Effector CD8-positive, alpha-beta T cell (primary cell): ENCODE measurements around the gene TEX51.

Experiments used
- DNase-seq: peaks from one replicate; lab custom pipeline; 2025; lab: John Stamatoyannopoulos, UW

The TEX51 gene

DNA sequence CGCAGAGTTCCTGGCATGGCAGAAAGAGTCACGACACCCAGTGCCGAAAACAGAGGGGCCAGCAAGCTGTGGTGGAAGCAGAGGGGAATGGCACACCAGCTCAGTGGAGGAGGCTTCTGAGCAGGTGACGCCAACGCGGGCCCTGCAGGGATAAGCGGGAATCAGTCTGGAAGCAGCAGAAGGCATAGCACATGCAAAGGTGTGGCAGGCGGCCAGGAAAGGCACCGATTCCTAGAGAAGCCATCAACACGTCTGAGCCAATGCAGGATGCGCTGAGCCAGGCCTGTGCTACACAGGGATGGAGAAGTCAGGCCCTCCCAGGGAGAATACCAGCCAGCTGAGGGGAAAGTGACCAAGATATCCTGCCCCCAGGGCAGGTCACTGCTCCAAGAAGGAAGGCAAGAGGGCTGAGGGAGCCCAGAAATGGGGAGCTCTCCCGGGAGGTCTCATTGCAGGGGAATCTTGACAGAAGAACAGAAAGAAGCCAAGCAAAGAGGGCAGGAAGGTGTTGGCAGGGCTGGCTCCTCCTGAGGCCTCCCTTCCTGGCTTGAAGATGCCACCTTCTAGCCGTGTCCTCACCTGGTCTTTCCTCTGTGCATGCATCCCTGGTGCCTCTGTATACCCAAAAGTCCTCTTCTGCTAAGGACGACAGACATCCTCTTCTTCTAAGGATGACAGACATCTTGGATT lies 16.3 kb downstream of the TEX51 start:
- DNase-seq: no peak

DNA sequence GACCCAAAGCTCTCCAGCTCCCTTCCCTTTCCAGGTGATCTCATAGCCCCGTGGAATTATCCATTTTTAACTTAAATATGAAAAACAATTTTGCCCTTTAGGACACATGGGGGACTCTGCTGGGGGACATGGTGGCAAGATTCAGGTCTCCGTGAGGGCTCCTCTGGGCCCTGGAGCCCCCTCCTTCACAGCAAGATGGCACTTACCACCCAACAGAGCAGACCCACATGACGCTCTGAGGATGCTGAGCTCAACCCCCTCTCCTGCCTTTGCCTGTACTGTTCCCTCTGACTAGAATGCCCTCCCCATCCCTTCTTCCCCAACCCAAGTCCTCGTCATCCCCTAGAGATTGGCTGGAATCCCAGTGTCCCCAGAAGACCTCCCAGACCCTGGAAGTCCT lies 17.2 kb downstream of the TEX51 start:
- DNase-seq: no peak

DNA sequence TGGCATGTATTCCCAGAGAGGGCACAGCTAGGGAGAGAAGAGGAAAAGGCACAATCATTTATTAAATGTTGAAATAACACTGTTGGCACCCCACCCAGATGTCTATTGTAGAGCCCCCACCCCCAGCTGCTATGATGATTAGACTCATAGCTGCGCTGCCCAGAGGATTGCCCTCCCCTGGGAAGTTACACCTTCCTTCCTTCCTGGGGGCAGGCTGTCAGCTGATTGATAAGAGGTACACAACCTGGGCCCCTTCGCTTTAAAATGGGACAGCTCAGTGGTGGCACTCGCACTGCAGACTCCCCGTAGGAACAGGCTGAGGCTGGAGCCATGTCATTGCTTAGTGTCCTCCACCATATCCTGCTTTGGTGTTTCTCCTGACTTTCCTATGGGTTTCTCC lies 18.1 kb downstream of the TEX51 start:
- no peak for DNase-seq

DNA sequence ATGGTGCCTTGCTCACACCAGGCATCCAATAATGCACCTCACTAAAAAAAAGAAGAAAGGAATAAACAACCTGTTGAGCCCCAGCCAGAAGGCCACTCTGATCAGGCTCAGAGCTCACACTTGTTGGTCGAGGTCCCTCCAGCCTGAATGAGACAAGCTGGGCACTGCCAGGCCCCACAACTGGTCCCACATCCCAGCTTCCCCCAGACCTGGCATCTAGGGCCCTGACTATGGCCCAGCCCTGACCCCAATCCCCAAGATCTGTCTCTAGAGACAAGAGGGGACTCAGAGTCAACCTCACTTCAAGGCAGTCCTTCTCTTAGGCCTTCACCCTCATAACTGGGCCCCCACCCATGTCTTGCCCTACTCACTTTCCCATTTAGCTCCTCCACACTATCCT lies 22.4 kb downstream of the TEX51 start:
- no peak for DNase-seq

DNA sequence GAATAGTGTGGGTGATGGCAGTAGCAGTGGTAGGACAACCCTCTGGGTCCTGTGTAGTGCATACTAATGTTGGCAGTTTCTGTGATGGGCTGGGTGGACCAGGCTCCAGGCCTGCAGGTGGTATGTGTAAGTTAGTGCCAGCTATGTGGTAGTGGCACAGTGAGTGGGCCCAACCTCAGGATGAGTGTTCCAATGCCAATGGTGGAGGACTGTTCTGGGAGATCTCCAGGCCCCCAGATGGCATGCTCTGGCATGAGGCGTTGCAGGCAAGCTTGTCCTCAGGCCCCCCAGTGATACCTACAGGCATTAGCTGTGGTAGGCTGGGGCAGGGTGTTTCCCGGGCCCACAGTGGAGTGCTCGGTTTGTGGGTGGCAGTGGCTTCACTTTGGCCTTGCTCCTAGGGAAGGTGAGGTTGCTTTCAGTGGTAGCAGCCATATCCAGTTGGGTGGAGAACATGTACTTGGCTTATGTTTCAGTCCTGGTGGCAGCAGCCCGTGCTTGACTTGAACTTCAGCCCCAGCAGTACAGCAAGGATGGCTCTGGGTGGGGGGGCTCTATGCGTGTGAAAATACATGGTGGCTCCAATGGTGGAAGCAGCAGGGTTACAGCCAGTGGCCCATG lies 32.4 kb downstream of the TEX51 start:
- no peak for DNase-seq

DNA sequence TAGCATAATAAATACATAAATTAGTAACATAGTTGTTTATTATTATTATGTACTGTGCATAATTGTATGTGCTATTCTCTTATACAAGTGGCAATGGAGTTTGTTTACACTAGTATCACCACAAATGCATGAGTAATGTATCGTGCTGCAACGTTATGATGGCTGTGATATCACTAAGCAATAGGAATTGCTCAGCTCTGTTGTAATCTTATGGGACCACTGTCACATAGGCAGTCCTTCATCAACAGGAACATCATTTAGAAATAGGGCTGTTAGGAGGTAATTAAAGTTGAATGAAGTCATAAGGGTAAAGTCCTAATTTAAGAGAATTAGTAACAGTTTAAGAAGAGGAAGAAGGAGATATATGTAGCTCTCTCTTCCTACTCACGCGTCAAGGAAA lies 33.8 kb downstream of the TEX51 start:
- DNase-seq: no peak

DNA sequence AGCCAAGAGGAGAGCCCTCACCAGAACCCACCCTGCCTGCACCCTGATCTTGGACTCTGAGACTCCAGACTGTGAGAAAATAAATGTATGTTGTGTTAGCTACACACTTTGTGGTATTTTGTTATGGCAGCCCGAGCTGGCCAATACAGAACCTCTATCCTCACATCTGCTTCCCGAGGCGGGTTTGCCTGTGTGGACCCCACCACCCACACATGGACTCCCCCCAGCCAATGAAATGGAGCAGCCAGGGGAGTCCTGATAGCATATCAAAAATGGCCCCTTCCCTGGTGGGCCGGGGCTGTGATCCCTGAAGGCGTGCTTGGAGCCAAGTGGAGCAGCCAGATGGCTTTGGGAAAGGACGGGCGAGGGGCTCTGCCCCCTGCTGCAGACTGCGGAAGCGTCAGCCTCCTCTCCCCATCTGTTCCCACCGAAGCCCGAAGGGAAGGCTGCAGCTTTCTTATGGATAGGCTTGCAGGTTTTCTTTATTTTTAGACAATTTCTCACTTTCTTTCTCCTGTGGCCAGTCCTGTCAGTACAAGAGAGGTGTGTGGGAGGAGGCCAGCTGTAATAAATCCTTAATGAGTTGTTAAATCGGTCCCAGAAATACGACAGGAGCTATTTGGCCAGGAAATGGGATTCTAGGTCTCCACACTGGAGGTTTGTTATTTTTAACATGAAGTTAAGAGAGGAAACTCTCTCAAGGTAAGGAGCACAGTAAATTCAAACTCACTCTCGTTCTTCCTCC lies 34.4 kb downstream of the TEX51 start:
- no peak for DNase-seq

DNA sequence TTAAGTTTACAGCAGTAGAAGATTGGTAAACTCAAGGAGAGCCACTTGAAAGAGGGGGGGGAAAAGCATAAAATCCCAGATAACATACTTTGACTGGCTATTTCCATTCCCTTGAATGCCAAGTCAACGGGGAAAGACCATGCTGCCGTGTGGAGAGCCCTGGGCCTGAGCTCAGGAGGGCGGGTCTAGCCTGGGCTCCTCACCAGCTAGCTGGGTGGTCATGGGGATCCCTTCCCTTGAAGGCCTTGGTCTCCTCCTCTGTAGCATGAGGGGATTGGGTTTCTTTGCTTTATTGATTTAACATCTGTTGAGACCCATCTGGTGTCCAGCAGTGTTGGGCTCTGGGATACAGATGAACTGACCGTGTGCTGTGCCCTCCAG lies 35.0 kb downstream of the TEX51 start:
- no peak for DNase-seq

DNA sequence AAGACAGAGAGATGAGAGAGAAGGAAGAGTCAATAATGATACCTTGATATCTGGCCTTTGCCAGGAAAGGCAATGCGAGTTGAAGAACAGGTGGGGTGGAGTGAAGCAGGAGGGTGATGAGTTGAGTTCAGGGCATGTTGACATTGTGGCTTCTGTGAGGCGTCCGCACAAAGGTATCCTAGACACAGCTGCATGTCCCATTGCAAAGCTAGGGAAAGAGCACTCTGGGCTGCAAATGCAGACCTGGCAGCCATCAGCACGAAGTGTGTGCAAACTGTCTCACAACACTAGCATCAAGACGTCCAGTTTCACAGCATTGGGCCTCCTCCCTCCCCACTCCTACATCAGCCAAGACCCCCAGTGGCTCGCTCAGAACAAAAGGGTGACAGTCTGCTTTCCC lies 36.1 kb downstream of the TEX51 start:
- DNase-seq: no peak

DNA sequence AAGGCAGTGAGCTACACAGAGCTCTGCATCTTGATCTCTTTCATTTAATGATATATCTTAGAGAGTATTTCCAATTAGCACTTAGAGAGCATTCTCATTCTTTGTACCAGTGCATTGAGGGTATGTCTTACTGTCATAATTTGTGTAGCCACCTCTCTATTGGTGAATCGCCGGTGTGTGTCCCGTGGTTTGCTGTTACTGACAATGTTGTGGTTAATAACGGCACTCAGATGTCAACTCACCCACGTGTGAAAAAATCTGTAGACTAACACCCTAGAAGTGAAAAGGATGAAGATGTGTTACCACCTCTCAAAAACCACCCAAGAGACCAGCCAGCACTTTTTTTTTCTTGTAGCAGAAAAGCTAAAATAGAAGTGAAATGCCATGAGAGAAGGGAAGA lies 37.1 kb downstream of the TEX51 start:
- no peak for DNase-seq

DNA sequence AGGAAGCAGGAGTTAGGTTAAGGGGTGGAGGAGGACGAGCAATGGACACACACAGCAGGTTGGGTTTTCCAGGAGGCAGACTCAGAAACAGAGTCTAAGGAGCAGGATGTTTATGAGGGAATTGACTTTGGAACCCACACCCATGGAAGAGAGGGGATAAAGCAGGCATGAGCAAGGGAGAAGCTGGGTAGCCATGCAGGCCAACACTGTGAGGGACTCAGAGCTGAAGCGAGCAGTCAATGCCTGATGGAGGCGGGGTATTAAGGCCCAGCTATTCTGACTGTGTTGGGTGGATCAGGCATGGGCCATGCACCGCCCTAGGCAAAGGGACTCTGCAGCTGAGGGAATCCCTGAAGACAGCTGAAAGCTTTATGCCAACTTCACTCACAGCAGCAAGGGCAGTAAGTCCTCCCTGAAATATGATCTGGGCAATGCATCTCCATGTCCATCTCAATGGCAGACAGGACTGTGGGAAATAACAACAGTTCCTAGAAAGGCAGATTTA lies 37.6 kb downstream of the TEX51 start:
- DNase-seq: no peak

DNA sequence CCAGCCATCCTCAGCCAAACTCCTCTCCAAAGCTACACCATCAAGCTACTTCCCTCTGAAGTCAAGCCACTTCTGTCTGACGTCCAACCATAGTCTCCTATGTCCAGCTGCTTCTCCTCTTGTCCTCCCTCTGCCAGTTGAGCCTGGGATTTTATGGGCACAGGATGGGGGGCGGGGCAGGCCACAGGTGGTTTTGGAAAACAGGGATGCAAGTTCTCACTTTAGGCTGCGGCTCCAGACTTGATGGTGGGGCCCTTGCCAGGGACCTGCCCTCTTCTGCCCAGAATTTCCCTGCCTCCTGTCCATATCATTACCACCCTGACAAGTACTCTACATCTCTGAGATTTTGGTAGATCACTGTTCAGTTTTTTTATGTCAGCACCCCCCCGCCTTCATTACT lies 41.6 kb downstream of the TEX51 start:
- no peak for DNase-seq

DNA sequence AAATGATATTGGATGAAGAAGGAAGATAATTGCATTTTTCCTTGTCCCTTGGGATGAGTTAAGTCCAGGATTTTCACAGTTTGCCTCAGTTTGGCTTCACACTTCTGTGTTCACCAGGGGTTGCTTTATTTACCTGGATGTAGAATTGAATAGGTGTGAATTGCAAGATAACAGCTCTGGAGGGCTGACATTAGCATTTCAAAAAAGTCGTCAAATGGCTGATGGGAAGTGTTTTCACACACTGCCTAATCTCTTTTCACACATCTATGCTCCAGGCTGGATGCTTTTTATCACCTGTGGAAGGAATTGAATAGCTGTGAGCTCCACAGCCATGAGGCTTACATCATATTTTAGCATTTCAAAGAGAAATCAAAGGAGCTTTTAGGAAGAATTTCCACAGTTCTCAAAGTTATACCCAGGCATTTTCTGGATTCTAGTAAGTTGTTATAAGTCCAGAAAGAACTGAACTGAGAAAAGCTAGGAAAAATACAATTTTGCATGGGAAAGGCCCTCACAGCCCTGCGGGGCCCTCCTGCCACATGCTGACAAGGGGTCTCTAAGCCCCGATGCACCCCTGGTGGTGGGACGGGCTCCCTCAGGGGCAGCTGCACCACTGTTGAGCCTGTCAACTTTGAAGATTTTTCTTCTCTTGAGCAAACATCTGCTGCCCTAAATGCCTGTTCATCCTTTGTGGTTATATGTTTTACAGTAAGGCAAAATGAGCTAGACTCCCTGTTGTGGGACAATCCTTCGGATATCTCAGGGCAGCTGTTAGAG lies 43.9 kb downstream of the TEX51 start:
- DNase-seq: no peak

DNA sequence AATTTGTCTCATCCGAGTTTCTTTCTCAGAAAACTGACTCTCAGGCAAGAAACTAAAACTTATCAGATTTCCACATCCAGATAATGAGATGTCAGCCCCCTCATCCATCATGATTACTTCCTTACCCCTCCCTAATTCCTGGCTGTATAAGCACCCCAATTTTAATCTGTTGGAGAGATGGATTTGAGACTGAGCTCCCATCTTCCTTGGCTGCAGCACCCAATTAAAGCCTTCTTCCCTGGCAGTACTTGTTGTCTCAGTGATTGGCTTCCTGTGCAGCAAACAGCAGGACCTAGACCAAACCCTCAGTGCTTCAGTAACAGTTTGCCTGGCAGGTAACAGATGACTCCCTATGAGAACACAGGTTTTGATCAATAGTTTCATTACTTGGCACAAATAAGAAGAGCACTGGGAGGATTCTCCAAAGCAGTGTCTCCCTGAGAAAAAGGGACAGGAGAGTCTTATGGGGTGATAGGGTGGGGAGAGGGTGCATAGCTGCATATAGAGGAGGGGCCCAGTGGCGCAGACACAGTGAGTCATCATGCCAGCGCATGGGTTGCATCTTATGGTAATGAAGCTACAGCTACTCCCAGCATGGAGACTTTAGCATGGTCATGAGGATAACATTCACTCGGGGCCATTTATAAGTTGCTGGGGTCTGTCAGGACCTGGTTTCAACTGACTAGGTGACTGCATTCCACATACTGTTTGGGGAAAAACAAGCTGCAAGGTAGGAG lies 45.1 kb downstream of the TEX51 start:
- DNase-seq: no peak

DNA sequence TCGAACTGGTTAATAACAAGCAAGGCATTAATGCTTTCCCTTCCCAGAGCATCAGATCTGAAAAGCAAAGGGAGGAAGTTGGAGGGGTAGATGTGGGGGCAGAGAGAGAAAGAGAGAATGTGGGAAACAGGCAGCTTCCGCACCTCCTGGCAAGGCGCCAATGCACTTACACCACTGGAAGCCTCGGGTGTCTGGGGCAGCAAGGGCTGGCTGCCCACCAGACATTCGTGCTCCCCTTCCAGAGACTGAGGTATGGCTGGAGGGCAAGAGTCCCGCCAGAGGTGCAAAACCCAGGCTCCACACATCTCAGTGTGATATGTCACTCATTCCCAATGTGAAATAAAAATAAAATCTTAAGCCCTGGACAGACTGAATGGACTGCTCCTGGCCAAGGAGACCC lies 46.4 kb downstream of the TEX51 start:
- DNase-seq: no peak

DNA sequence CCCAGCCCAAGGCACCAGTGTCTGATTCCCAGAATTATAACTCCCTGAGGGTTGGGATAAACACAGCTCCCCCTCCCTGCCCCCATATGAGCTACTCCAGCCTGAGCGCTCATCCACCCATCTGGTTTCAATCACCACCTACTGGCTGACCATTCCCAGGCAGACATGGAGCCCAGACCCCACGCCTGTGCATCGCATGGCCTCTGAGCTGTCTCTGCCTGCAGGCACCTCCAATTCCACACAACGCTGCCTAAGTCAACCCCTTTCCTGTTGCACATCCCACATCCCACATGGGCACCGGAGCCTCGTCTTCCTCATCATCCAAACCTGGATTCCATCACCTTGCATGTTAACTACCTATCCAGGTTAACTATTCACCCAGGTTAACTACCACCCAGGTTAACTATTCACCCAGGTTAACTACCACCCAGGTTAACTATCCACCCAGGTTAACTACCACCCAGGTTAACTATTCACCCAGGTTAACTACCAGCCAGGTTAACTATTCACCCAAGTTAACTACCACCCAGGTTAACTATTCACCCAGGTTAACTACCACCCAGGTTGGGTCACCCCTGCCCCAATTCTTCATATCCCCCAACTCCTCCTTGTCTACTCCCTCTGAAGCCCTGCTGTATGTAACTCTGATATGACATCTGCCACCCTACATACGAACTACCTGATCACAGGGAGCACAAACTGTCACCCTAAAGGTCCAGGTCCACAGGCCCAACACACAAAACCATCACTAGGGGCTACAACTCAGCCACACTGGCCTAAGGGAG lies 47.8 kb downstream of the TEX51 start:
- DNase-seq: no peak

DNA sequence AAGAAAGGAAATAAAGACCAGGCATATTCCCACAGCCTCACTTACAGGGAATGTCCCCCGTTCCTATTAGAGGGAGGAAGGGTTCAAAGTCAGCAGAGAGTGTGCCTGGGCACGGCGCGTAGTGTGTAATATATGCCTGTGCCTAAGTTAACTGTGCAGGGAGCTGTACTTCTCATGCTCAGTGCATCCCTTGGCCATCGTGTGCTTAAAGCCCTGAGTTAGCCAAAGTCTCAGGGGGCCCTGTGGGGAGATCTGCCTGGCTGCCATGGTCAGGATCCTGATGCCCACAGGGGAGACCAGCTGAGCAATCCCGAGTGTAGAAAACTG lies 48.4 kb downstream of the TEX51 start:
- no peak for DNase-seq

DNA sequence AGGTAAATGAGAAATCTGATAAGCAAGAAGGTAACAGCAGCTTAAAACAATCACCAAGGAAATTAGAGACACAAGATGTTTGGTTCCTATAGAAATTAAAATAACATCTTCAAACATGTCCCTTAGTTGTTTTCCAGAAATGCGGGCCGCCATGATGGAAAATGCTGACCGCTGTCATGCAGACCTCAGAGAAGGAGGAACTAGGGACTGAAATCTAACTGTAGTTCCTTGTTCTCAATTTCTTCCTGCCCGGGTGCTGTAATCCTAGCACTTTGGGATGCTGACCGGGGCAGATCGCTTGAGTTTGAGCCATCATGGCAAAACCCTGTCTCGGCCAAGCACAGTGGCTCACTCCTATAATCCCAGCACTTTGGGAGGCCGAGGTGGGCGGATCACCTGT lies 51.1 kb downstream of the TEX51 start:
- DNase-seq: no peak

DNA sequence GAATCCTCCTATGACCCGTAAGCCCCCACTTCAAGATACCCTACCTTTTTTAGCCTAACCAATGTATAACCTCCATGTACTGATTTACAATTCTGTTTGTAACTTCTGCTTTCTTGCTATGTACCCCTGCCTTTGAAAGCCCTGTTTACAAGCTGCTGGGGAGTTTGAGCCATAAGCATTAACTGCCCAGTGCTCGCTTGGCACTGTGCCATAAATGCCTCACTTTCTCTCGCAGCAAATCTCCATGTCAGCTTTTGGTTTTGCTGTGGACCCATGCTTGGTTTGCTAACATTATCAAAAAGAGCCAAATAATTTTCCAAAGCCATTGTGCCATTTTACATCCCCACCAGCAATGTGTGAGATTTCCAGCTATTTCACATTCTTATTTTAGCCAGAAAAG lies 51.8 kb downstream of the TEX51 start:
- DNase-seq: no peak
